OCI-LY1 (cell line): ENCODE results near the gene L3MBTL4.

Experiments
- EZH2 ChIP-seq: fragments of 200-600 bp; sonication (generic), shearing (Covaris generic); IDR thresholded peaks from 2 replicates; pipeline ENCODE4 v1.8.0; 2017; ENCODE audit warnings: borderline replicate concordance, mixed run types, mild to moderate bottlenecking, antibody characterized with exemption, low read length, moderate library complexity, mixed read lengths
- TF ChIP-seq, protein P1 (sequence below): fragments of 200-600 bp; sonication (generic), shearing (Covaris generic); IDR thresholded peaks from 2 replicates; pipeline ENCODE4 v1.5.1; 2017; ENCODE audit warnings: mild to moderate bottlenecking, antibody characterized with exemption, low read length, moderate library complexity, mixed read lengths

DNA sequence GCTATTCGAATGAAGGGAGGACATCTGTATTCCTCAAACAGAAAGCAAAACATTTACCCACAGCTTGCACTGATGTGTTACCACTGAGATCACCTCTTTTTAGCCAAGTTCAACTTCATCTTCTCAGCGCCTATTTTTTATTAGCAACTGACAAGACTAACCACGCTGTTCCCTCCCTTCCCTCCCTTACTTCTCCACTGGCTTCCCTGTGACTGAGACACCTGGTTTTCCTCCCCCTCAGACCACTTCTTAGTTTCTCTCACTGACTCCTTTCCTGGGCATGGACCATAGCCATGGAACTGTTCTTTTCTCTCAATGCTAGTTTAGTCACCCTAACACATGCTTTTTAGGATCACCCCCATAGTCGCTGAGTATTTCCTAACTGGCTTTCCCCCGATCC lies 3.3 kb downstream of the L3MBTL4 start:
- TF ChIP-seq, protein P1, sequence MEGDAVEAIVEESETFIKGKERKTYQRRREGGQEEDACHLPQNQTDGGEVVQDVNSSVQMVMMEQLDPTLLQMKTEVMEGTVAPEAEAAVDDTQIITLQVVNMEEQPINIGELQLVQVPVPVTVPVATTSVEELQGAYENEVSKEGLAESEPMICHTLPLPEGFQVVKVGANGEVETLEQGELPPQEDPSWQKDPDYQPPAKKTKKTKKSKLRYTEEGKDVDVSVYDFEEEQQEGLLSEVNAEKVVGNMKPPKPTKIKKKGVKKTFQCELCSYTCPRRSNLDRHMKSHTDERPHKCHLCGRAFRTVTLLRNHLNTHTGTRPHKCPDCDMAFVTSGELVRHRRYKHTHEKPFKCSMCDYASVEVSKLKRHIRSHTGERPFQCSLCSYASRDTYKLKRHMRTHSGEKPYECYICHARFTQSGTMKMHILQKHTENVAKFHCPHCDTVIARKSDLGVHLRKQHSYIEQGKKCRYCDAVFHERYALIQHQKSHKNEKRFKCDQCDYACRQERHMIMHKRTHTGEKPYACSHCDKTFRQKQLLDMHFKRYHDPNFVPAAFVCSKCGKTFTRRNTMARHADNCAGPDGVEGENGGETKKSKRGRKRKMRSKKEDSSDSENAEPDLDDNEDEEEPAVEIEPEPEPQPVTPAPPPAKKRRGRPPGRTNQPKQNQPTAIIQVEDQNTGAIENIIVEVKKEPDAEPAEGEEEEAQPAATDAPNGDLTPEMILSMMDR = no peak
- no peak for TF ChIP-seq EZH2
